B cell (primary cell): ENCODE data around the gene PIGQ. TPM values are rescaled to one million over a fixed set of nuclear protein-coding genes. Genes with fewer than 3 reads are reported as not detected.

Source experiments
- ATAC-seq: fragments of 200-7000 bp; cut with Tn5 transposase; one replicate; pipeline ENCODE4 v1.10.0; 2021; ENCODE audit warnings: low read depth, mild to moderate bottlenecking, moderate number of reproducible peaks, moderate library complexity
- CTCF ChIA-PET: fragments of 350-600 bp; sonication (Branson Sonifier 250); formaldehyde crosslinking; loops from one replicate; lab custom pipeline; 2021; ENCODE audit warnings: antibody characterized with exemption, inconsistent platforms; lab: Charles Lee
- POLR2A ChIA-PET: fragments of 350-600 bp; sonication (Branson Sonifier 250); formaldehyde crosslinking; loops from one replicate; lab custom pipeline; 2021; ENCODE audit warnings: antibody characterized with exemption; lab: Charles Lee
- DNase-seq: peaks from one replicate; pipeline ENCODE4 v3.0.0; 2013
- H2AFZ ChIP-seq: 2 replicates; pipeline ENCODE4 v1.6.1; 2012; ENCODE audit warnings: mild to moderate bottlenecking, low read depth, low read length; ENCODE audit not compliant: insufficient read depth, poor library complexity, severe bottlenecking
- H3K27ac ChIP-seq, 2 donors: 1 replicate in 1 of 2; 2 replicates in 1 of 2; pipeline ENCODE4 v1.5.1; 2012 to 2013; ENCODE audit warnings: low read length in 2 of 2, mild to moderate bottlenecking in 2 of 2, moderate library complexity in 1 of 2
- H3K27me3 ChIP-seq, 4 experiments: fragments of 200-600 bp in 1 of 4; sonication (generic) in 1 of 4; replicated peaks in 1 of 4; 1 replicate in 2 of 4; 2 replicates in 2 of 4; pipeline versions ENCODE4 v1.6.1 to v1.7.0; 2013 to 2016; ENCODE audit warnings: low read length in 3 of 4, mild to moderate bottlenecking in 2 of 4, mixed read lengths in 1 of 4, moderate library complexity in 1 of 4; ENCODE audit not compliant: insufficient read depth in 4 of 4, control insufficient read depth in 3 of 4; ENCODE audit errors: control extremely low read depth in 1 of 4
- H3K36me3 ChIP-seq, 2 experiments: replicated peaks in 1 of 2; 1 replicate in 1 of 2; 2 replicates in 1 of 2; pipeline versions ENCODE4 v1.6.1 to v1.7.1; 2013; ENCODE audit warnings: low read length in 1 of 2; ENCODE audit not compliant: insufficient read depth in 2 of 2, control insufficient read depth in 1 of 2; ENCODE audit errors: control extremely low read depth in 1 of 2, extremely low read depth in 1 of 2
- H3K4me1 ChIP-seq, 2 donors: fragments of 200-600 bp in 1 of 2; sonication (generic) in 1 of 2; 1 replicate in 1 of 2; 2 replicates in 1 of 2; pipeline versions ENCODE4 v1.5.1 to v1.6.1; 2013 to 2017; ENCODE audit warnings: low read length in 2 of 2; ENCODE audit not compliant: control insufficient read depth in 2 of 2, insufficient read depth in 2 of 2
- H3K4me2 ChIP-seq: replicated peaks from 2 replicates; pipeline ENCODE3; 2012; ENCODE audit warnings: mild to moderate bottlenecking, low read depth, low read length; ENCODE audit not compliant: poor library complexity, severe bottlenecking
- H3K4me3 ChIP-seq, 5 experiments: fragments of 200-600 bp in 1 of 5; sonication (generic) in 1 of 5; 1 replicate in 3 of 5; 2 replicates in 2 of 5; pipeline versions ENCODE4 v1.5.1 to v1.7.0; 2011 to 2016; ENCODE audit warnings: low read length in 4 of 5, mild to moderate bottlenecking in 4 of 5, low read depth in 2 of 5, control low read depth in 1 of 5, moderate library complexity in 1 of 5; ENCODE audit not compliant: insufficient read depth in 1 of 5; ENCODE audit errors: control extremely low read depth in 1 of 5, extremely low read depth in 1 of 5
- H3K79me2 ChIP-seq: fragments of 200-600 bp; sonication (generic); one replicate; pipeline ENCODE4 v1.6.0; 2016; ENCODE audit warnings: low read length; ENCODE audit not compliant: control insufficient read depth, insufficient read depth
- H3K9ac ChIP-seq: fragments of 200-600 bp; sonication (generic); 2 replicates; pipeline ENCODE4 v1.6.1; 2017; ENCODE audit warnings: mild to moderate bottlenecking, low read length, moderate library complexity
- H3K9me3 ChIP-seq, 3 donors: one replicate each; pipeline versions ENCODE4 v1.6.1 to v1.7.1; 2013; ENCODE audit warnings: low read length in 2 of 3; ENCODE audit not compliant: control insufficient read depth in 2 of 3, insufficient read depth in 1 of 3; ENCODE audit errors: control extremely low read depth in 1 of 3
- H4K20me1 ChIP-seq: 2 replicates; pipeline ENCODE4 v1.6.0; 2012; ENCODE audit warnings: mild to moderate bottlenecking, low read length; ENCODE audit not compliant: insufficient read depth, control insufficient read depth, poor library complexity, severe bottlenecking
- H3K27ac Mint-ChIP-seq: one replicate; pipeline ENCODE4 v1.8.0; 2021; ENCODE audit warnings: mixed read lengths
- H3K27me3 Mint-ChIP-seq: one replicate; pipeline ENCODE4 v1.8.0; 2021; ENCODE audit warnings: mixed read lengths
- H3K4me1 Mint-ChIP-seq: one replicate; pipeline ENCODE4 v1.8.0; 2021; ENCODE audit warnings: mixed read lengths
- H3K4me3 Mint-ChIP-seq: one replicate; pipeline ENCODE4 v1.8.0; 2021; ENCODE audit warnings: mixed read lengths
- H3K9me3 Mint-ChIP-seq: one replicate; pipeline ENCODE4 v1.8.0; 2022; ENCODE audit warnings: mixed read lengths; ENCODE audit not compliant: insufficient read depth
- EZH2 ChIP-seq: IDR thresholded peaks from 2 replicates; pipeline ENCODE4 v1.6.1; 2012; ENCODE audit warnings: borderline replicate concordance, low read depth, mild to moderate bottlenecking, moderate library complexity, low read length; ENCODE audit not compliant: insufficient read depth, poor library complexity, severe bottlenecking
- WGBS: methylation state at CpG from one replicate; pipeline ENCODE4 v1.1.5; 2013; ENCODE audit warnings: missing lambda C conversion rate; ENCODE audit not compliant: insufficient coverage; 5-methylcytosine and 5-hydroxymethylcytosine counted together
- intact Hi-C: fragments of 100-400 bp; cut with micrococcal nuclease; formaldehyde crosslinking; loops from one replicate; pipeline ENCODE4 v1.10.0; 2022
- polyA plus RNA-seq: library from polyadenylated mRNA; depleted of rRNA; stranded (reverse); fragments of >200 nt; gene quantifications from 2 replicates; pipeline ENCODE4 v1.2.3, GENCODE V29; 2012
- total RNA-seq, 2 donors: library from RNA; stranded (reverse); fragments of 120-200 nt in 1 of 2; gene quantifications; 1 replicate in 1 of 2; 2 replicates in 1 of 2; pipeline versions ENCODE4 v1.2.3 to v1.2.4, GENCODE V29; 2013 to 2022
- TF ChIP-seq, protein P1 (sequence below): fragments of 200-600 bp; IDR thresholded peaks from one replicate; pipeline ENCODE4 v1.8.0; 2022; ENCODE audit warnings: antibody characterized with exemption, mild to moderate bottlenecking

PIGQ gene
- total and polyA plus RNA-seq, 2 donors (not counting 1 experiment from before 2014, with no cell fraction given): 56.9 to 68.5 TPM

DNA sequence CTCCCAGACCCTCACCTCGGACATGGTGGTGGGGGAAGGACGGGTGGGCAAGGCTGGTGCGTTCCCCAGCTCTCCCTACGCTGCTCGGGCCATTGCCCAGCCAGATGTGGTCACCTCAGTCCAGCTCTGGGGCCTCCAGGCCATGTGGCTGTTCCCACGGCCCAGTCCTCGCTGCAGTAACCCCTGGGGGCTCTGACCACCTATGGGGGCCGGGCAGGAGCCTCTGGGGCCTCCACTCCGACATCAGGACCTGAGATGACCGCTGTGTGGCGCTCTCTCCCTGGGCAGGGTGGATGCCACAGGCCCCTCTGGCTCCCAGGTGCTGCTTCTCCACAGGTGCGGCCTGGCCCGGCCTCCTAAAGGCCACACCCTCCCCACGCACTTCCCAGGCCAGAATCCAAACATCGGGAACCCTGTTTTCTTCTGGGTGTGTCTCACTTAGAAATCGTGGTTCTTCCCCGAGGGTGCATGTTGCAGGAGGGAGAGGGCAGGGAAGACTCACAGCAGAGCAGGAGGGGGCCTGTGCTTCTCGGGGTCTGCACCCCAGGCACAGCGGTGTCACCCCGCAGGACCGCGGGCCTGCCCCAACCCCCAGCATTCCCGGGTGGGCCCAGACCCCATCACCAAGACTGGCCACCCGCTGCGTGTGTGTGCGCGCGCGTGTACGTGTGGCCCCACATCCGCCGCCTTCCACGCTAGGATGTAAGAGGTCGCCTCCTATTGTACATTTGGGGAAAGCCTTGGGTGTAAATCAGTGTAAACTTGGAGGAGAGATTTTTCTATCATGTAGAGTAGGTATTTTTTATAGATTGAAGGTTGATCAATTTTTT is 48.2 kb upstream of the PIGQ start:
- Histone ChIP-seq H3K9me3 (peaks cover 0 to 2% (median 0%) of the 10 kb centered on the region in 3 donors), H3K4me3 (no peak overlapping the region), H2AFZ (no peak overlapping the region), H3K79me2 (peaks cover 8% of the 10 kb centered on the region), H3K4me1 (peaks cover 11 to 22% of the 10 kb centered on the region in 2 donors), H3K27me3 (no peaks in the 10 kb centered on the region), H3K4me2 (no peak overlapping the region), H4K20me1 (peaks cover 18% of the 10 kb centered on the region), H3K9ac (no peak overlapping the region), H3K27ac (no peak overlapping the region), H3K36me3 (no peaks in the 10 kb centered on the region)
- DNase-seq (no peak), ATAC-seq (no peak)
- ChIA-PET CTCF (no interaction called here), POLR2A (interaction anchor here (0.6 kb wide), 1 partner anchor 73 kb away, joined by 5 read pairs; no protein-coding TSS in a partner anchor)
- intact Hi-C loops: no loop called here
- no peak overlapping the region for H3K27ac Mint-ChIP-seq
- TF ChIP-seq EZH2: no peak
- TF ChIP-seq, protein P1, sequence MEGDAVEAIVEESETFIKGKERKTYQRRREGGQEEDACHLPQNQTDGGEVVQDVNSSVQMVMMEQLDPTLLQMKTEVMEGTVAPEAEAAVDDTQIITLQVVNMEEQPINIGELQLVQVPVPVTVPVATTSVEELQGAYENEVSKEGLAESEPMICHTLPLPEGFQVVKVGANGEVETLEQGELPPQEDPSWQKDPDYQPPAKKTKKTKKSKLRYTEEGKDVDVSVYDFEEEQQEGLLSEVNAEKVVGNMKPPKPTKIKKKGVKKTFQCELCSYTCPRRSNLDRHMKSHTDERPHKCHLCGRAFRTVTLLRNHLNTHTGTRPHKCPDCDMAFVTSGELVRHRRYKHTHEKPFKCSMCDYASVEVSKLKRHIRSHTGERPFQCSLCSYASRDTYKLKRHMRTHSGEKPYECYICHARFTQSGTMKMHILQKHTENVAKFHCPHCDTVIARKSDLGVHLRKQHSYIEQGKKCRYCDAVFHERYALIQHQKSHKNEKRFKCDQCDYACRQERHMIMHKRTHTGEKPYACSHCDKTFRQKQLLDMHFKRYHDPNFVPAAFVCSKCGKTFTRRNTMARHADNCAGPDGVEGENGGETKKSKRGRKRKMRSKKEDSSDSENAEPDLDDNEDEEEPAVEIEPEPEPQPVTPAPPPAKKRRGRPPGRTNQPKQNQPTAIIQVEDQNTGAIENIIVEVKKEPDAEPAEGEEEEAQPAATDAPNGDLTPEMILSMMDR: no peak
- no peak overlapping the region for H3K4me3 Mint-ChIP-seq
- H3K27me3 Mint-ChIP-seq: no peaks in the 10 kb centered on the region
- peaks cover 17% of the 10 kb centered on the region for H3K4me1 Mint-ChIP-seq
- H3K9me3 Mint-ChIP-seq: no peaks in the 10 kb centered on the region
- WGBS: 90% methylated on average over 33 of the region's 34 CpGs
